Left kidney (tissue), 2 donors: Measurements from ENCODE around the gene ZNF502. TPM values are rescaled to one million over a fixed set of nuclear protein-coding genes. Genes with fewer than 3 reads are reported as not detected.

Source experiments
- DNase-seq: peaks from one replicate; pipeline ENCODE4 v3.0.0-alpha.2; 2013
- polyA plus RNA-seq: library from polyadenylated mRNA; unstranded; fragments of 120-200 nt; gene quantifications from one replicate; pipeline ENCODE4 v1.2.1, GENCODE V29; 2013; ENCODE audit not compliant: insufficient read length

ZNF502 gene
- polyA plus RNA-seq, 1 donor = 16.8 TPM

DNA sequence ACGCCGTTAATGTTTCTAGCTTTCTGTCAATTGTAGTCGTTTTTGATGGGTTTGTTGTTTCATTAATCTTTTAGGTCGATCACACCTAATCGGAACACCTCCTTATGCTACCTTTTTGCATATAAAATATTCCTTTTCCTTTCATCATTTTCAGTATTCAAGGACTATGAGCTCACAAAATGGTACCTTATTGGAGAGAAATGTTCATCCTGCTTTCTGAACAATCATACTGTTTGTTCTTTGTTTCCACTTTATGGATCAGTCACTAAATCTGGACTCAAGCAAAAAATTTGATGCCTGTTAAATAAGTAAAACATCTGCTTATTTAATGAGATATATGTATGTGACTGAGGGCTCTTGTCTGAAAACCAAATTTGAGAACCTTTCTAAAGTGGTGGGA is 50.2 kb downstream of the ZNF502 start:
- DNase-seq = no peak

DNA sequence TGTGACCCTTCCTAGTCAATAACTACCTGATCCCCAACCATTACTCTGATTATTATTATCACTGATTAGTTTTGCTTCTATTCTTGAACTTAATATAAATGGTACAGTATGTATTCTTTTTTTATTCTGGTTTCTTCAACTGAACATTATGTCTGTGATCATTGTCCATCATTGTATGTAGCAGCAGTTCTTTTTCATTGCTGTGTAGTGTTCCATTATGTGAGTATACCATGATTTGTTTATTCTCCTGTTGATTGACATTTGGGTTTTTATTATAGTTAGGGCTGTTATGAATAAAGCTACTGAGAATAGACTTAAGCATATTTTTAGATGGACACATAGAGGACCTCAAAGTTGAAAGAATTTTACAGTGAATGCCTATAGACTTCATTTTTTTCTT is 51.8 kb downstream of the ZNF502 start:
- DNase-seq = no peak

DNA sequence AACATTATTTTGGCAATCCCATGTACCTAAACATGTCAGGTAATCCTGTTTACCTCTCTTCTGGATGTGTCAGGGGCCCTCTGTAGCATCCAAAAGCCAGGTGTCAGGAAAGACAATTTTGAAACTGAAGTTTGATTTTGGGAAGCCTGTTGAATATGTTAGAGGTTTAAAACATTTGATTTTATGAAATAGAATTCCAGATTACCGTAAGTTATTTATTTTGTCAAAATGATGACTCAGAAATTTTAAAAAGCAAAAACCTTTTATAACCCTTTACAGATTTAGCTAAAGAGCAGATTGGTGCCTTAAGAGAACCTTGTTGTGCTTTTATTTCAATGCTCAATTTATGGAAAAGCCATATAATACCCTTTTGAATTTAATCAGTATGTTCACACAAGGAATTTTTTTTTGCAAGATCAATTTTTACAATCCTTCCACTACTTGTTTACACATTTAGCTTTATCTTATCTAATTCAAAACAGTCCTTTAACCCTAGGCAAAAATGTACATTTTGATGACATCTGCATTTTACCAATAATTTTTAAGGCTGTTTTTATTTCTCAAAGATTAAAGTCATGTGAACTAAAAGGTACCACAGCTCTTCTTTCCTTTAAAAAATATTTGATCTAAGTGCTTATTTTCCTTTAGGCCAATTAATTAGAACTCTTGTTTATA is 59.1 kb downstream of the ZNF502 start:
- DNase-seq = no peak

DNA sequence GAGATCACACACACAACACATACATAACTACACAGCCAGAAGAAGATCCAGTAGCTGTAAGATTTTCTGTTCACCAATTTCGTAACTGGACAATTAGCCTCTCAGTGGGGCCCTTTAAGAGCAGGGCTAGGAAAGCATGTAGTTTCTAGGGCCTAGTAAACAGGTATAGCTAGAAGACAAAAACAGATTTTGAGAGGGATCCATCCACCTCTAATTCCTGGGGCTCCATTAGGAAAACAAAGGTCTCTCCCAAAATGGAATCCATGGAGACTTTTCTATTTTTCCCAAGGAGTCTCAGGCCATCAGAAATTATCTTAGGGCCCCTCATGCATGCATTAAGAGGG is 59.6 kb downstream of the ZNF502 start:
- no peak for DNase-seq

Other genes starting within 250 kb of the ZNF502 start
- gene ZNF445, start 235.0 kb upstream of the ZNF502 start, polyA plus RNA-seq = 31.4 TPM
- 19.4 TPM for gene ZKSCAN7, start 157.5 kb upstream of the ZNF502 start, polyA plus RNA-seq
- 15.9 TPM for gene ZNF660, start 127.7 kb upstream of the ZNF502 start, polyA plus RNA-seq
- gene ZNF197, start 87.6 kb upstream of the ZNF502 start, polyA plus RNA-seq = 40.3 TPM
- 14.0 TPM for gene ZNF35, start 63.9 kb upstream of the ZNF502 start, polyA plus RNA-seq
- gene ZNF501, start 17.0 kb downstream of the ZNF502 start, polyA plus RNA-seq = 14.8 TPM
- gene KIAA1143, start 49.0 kb downstream of the ZNF502 start, polyA plus RNA-seq = 62.1 TPM
- 39.8 TPM for gene KIF15, start 49.1 kb downstream of the ZNF502 start, polyA plus RNA-seq
- gene TMEM42, start 149.3 kb downstream of the ZNF502 start, polyA plus RNA-seq = 30.7 TPM
- 0.18 TPM for gene TGM4, start 161.9 kb downstream of the ZNF502 start, polyA plus RNA-seq